Omental fat pad (tissue), 4 donors: ENCODE results near the gene PTOV1. TPM values are rescaled to one million over a fixed set of nuclear protein-coding genes. Genes with fewer than 3 reads are reported as not detected.

ENCODE experiments used
- ATAC-seq: fragments of 150-250 bp; one replicate; pipeline ENCODE4 v1.9.1; 2016; ENCODE audit warnings: mild to moderate bottlenecking, moderate library complexity; ENCODE audit not compliant: low FRiP score
- DNase-seq: peaks from one replicate; pipeline ENCODE4 v3.0.0-alpha.2; 2019; ENCODE audit warnings: low spot score
- total RNA-seq, 4 donors: library from RNA; depleted of rRNA; stranded (reverse); fragments of >200 nt; gene quantifications; one replicate each; pipeline ENCODE4 v1.1.0, GENCODE V29; 2016
- TF ChIP-seq, protein P1 (sequence below), 3 donors: fragments of 450-650 bp; IDR thresholded peaks; one replicate each; pipeline ENCODE4 v1.5.1; 2016 to 2017; ENCODE audit warnings: antibody characterized with exemption in 3 of 3, mild to moderate bottlenecking in 3 of 3, moderate library complexity in 2 of 3

The PTOV1 gene
- total RNA-seq, 4 donors from 2014 or later: 37.3 to 64.8 (median 58.1) TPM

DNA sequence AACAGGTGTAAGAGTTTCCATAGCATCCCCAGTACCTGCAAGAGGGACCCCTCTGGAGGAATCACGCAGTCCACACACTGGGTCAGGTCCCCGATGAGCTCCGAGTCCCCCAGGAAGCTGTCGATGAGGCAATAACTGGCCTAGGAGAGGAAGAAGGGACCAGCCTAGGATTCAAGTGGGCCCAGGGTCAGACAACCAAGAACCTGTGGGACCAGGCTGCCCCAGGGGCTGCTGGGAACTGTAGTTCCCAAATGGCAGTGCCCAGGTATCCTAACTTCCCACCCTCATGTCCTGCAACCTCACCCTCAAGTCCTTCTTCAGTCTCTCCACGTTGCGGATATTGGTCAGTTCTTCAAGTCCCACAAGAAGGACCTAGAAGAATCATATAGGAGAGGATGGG, 39.6 kb upstream of the PTOV1 start:
- no peak for ATAC-seq
- TF ChIP-seq, protein P1, sequence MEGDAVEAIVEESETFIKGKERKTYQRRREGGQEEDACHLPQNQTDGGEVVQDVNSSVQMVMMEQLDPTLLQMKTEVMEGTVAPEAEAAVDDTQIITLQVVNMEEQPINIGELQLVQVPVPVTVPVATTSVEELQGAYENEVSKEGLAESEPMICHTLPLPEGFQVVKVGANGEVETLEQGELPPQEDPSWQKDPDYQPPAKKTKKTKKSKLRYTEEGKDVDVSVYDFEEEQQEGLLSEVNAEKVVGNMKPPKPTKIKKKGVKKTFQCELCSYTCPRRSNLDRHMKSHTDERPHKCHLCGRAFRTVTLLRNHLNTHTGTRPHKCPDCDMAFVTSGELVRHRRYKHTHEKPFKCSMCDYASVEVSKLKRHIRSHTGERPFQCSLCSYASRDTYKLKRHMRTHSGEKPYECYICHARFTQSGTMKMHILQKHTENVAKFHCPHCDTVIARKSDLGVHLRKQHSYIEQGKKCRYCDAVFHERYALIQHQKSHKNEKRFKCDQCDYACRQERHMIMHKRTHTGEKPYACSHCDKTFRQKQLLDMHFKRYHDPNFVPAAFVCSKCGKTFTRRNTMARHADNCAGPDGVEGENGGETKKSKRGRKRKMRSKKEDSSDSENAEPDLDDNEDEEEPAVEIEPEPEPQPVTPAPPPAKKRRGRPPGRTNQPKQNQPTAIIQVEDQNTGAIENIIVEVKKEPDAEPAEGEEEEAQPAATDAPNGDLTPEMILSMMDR (IDR thresholded peaks at IDR 0.05): no peak
- DNase-seq: no peak

DNA sequence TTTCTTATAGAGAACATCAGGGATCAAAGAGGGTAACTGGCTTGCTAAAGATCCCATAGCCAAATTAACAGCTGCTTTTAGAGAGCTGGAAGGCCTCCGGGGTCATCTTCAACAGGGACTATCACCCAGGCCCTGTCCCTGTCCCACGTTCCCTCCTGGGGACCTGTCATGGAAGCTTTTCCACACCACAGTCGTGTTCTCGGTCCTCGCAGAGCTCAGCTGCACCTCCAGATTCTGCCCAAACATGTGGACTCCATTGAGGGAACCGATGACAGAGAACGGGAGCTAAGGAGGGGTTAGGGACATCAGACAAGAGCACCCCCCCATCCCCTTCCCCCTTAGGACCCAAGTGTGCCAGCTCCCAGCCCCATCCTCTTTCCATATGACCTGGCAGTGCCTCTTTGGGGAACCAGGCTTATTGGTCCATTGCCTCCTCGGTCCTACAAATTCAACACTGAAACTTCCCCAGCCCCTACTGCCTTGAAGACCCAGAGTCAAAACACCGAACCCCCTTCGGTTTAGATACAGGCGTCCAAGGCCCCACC, 38.4 kb upstream of the PTOV1 start:
- TF ChIP-seq, protein P1 (IDR thresholded peaks at IDR 0.05): no peak
- no peak for DNase-seq
- ATAC-seq: no peak

DNA sequence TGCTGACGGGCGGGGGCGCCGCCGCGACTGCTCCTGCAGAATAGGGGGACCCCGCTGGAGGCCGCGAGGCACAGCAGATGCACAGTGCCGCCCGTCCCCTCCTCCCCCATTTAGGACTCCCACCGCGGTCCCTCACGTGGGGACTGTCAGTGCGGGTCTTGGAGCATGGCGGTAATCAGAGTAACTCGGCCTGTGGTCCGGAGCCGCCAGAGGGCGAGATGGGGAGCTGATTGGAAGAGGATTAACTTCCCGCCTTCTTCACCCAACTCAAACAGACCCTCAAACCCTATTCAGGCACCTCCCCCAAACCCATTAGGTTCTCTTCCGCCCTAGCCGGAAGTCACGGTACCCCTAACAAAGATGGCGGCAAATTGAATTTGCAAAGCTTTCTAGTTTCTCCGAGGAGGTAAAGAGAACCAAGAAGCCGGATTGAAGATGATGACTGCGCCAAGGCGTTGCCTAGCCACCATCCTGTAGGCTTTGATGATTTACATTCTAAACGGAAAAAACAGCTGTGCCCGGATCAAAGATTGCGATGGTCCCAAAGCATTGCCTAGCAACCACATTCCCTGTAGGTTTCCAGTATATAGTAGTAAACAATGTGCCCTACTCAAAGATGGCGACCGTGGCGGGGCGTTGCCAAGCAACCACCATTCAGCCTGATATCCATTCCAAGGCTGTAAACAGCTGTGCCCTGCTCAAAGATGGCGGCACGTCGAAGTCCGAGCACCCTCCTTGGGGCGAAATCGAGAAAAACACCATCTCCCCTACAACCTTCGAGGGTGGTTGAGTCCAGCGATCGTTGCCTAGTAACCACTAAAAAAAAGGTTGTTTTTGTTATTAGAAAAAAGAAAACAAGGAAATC, 37.7 kb upstream of the PTOV1 start, which contains the start of gene FUZ:
FUZ (minus strand) TSS at position 296 of the 865 bp plus-strand sequence; CDS start at position 110, 186 bp downstream.
- TF ChIP-seq, protein P1 (IDR thresholded peaks at IDR 0.05): no peak
- peak; percentile 70 for ATAC-seq
- peak; percentile 82 for DNase-seq

DNA sequence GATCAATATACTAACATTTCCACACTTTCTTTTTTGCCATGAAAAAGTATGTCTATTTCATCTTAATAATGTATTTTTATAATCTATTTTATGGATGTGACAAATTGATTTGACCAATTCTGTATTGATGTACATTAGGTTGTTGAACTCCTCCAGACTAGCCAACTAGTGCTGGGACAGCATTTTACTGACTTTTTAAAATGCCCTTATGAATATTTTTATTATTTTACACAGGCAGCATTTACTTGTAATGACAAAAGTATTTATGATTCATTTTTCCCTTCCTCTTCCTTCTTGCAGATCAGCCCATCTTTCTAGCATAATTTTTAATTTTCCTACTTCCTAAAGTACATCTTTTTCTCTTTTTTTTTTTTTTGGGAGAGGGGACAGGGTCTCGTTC, 36.9 kb upstream of the PTOV1 start:
- no peak for DNase-seq
- TF ChIP-seq, protein P1 (IDR thresholded peaks at IDR 0.05): no peak
- no peak for ATAC-seq

DNA sequence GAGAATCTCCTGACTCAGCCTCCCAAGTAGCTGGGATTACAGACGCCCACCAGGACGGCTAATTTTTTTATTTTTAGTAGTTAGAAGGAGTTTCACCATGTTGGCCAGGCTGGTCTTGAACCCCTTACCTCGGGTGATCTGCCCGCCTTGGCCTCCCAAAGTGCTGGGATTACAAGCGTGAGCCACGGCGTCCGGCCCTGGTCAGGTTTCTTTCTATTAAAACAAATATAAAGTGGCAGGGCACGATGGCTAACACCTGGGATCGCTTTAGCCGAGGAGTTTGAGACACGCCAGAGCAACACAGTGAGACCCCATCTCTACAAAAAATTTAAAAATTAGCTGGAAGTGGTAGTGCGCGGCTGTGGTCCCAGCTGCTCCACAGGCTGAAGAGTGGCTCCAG, 34.4 kb upstream of the PTOV1 start:
- ATAC-seq (no peak), DNase-seq (no peak)
- TF ChIP-seq, protein P1 (IDR thresholded peaks at IDR 0.05): no peak

DNA sequence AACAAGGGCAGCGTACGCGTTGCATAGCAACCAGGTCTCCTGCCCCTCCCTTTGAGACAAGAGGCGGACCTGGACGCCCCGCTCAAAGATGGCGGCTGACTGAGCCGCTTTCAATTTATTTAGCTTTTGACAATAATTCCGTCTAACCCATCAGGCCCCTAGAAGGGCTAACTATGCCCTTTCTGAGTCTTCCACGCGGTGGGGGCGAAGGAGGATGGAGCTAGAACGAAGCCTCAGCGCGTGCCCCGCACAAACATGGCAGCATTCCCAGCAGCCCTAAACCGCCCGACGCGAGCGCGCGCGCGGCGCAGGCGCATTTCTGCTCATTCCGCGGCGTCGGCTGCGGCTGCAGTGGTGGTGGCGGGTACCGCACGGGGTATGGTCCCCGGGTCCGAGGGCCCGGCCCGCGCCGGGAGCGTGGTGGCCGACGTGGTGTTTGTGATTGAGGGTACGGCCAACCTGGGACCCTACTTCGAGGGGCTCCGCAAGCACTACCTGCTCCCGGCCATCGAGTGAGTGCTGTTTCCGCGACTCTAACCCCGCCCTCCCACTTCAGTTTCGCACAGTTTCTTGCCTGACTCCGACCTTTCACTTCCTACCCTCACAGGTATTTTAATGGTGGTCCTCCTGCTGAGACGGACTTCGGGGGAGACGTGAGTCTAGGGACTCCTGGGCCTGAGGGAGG, 32.9 kb upstream of the PTOV1 start, which contains the start of gene MED25:
MED25 (plus strand) TSS at position 326 of the 685 bp plus-strand sequence; CDS start at position 379, 53 bp downstream.
- ATAC-seq (peak; percentile 76), DNase-seq (peak; percentile 50)
- TF ChIP-seq, protein P1 (IDR thresholded peaks at IDR 0.05): peak in 1 of 3 donors; percentile 42
